SH-SY5Y (cell line): ENCODE measurements around the gene LILRB3.

Experiments
- GATA2 ChIP-seq: IDR thresholded peaks from 2 replicates; pipeline ENCODE4 v1.6.1; 2011; ENCODE audit warnings: mild to moderate bottlenecking, low read depth, low read length
- GATA3 ChIP-seq: IDR thresholded peaks from 2 replicates; pipeline ENCODE4 v1.6.1; 2011; ENCODE audit warnings: low read depth, mild to moderate bottlenecking, low read length, moderate library complexity

DNA sequence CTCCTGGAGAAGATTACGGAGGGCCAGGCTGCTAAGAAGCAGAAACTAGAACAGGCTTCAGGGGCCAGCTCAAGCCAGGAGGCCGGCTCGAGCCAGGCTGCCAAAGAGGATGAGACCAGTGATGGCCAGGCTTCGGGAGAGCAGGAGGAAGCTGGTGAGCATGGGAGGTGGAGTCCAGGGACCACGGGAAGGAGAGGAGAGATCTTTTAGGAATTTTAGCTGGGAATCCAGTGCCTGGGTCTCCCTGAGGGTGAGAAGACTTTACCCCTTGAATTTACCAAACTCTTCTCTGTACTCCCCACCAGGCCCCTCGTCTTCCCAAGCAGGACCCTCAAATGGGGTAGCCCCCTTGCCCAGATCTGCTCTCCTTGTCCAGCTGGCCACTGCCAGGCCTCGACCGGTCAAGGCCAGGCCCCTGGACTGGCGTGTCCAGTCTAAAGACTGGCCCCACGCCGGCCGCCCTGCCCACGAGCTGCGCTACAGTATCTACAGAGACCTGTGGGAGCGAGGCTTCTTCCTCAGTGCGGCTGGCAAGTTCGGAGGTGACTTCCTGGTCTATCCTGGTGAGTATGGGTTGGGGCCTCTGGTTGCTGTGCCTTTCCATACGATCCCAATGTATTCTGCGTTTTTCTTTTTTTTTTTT lies 30.9 kb downstream of the LILRB3 start:
- TF ChIP-seq GATA2, result no peak
- TF ChIP-seq GATA3, result no peak
